ENCODE measurements around the gene ADO.
"Not testable (repeated sequence)": the region's sequence is repeated elsewhere in the genome, so short reads cannot be mapped to it uniquely, and the experiment has no call there.

Gene ADO

GRCh38 chr10:62772186-62772974, 32.1 kb upstream of the ADO start:
- no peak overlapping the region for H3K4me3 ChIP-seq (ENCODE audit: low read length)
- H3K4me2 ChIP-seq (ENCODE audit: low read length): no peak overlapping the region
- H3K27me3 ChIP-seq (ENCODE audit: low read depth, low read length): no peaks in the 10 kb centered on the region
- no peak overlapping the region for H3K27ac ChIP-seq (ENCODE audit: low read length)
- no peaks in the 10 kb centered on the region for H3K9me3 ChIP-seq (ENCODE audit: insufficient read depth, low read length)
- peaks cover 17% of the 10 kb centered on the region for H3K4me1 ChIP-seq (ENCODE audit: low read length)
- H3K9ac ChIP-seq (ENCODE audit: low read length): no peak overlapping the region
- no peaks in the 10 kb centered on the region for H3K79me2 ChIP-seq (ENCODE audit: low read length)
- no peaks in the 10 kb centered on the region for H4K20me1 ChIP-seq (ENCODE audit: insufficient read depth, low read length)
- no peaks in the 10 kb centered on the region for H3K36me3 ChIP-seq (replicated peaks; ENCODE audit: low read depth, low read length)
- TF ChIP-seq EZH2phosphoT487 (IDR thresholded peaks at IDR 0.05; ENCODE audit: low read depth): no peak
- no peak for TF ChIP-seq CTCF (IDR thresholded peaks at IDR 0.05; ENCODE audit: low read depth, low read length)
- no peak overlapping the region for H2AFZ ChIP-seq (ENCODE audit: low read depth, low read length)

- TF ChIP-seq EZH2phosphoT487 (IDR thresholded peaks at IDR 0.05; ENCODE audit: low read depth): no peak
- TF ChIP-seq CTCF (IDR thresholded peaks at IDR 0.05; ENCODE audit: low read depth, low read length): no peak
Observed at GRCh38 chr10:62778125-62778524, 26.4 kb upstream of the ADO start.

GRCh38 chr10:62779487-62780248, 24.9 kb upstream of the ADO start:
- Histone ChIP-seq H3K4me3 (ENCODE audit: low read length) (peak overlapping the region; percentile 12; the same call in 1 of the 2 replicates), H3K27ac (ENCODE audit: low read length) (no peak overlapping the region), H3K4me1 (ENCODE audit: low read length) (peaks cover 22% of the 10 kb centered on the region), H3K9me3 (ENCODE audit: insufficient read depth, low read length) (no peaks in the 10 kb centered on the region), H3K9ac (ENCODE audit: low read length) (no peak overlapping the region), H2AFZ (ENCODE audit: low read depth, low read length) (no peak overlapping the region), H3K4me2 (ENCODE audit: low read length) (peak overlapping the region; percentile 56), H3K36me3 (replicated peaks; ENCODE audit: low read depth, low read length) (no peaks in the 10 kb centered on the region), H3K79me2 (ENCODE audit: low read length) (no peaks in the 10 kb centered on the region), H4K20me1 (ENCODE audit: insufficient read depth, low read length) (no peaks in the 10 kb centered on the region), H3K27me3 (ENCODE audit: low read depth, low read length) (peaks cover 5% of the 10 kb centered on the region; the same call in 1 of the 2 replicates)
- TF ChIP-seq EZH2phosphoT487 (IDR thresholded peaks at IDR 0.05; ENCODE audit: low read depth) (no peak), CTCF (IDR thresholded peaks at IDR 0.05; ENCODE audit: low read depth, low read length) (no peak)

More at GRCh38 chr10:62778125-62778524, 26.4 kb upstream of the ADO start:
- Histone ChIP-seq H3K27ac (ENCODE audit: low read length) (no peak overlapping the region), H2AFZ (ENCODE audit: low read depth, low read length) (no peak overlapping the region), H3K27me3 (ENCODE audit: low read depth, low read length) (peaks cover 5% of the 10 kb centered on the region; the same call in 1 of the 2 replicates), H3K4me1 (ENCODE audit: low read length) (peaks cover 22% of the 10 kb centered on the region), H3K9me3 (ENCODE audit: insufficient read depth, low read length) (no peaks in the 10 kb centered on the region), H4K20me1 (ENCODE audit: insufficient read depth, low read length) (no peaks in the 10 kb centered on the region), H3K79me2 (ENCODE audit: low read length) (no peaks in the 10 kb centered on the region), H3K4me2 (ENCODE audit: low read length) (no peak overlapping the region), H3K36me3 (replicated peaks; ENCODE audit: low read depth, low read length) (no peaks in the 10 kb centered on the region), H3K4me3 (ENCODE audit: low read length) (no peak overlapping the region), H3K9ac (ENCODE audit: low read length) (no peak overlapping the region)

- H4K20me1 ChIP-seq (ENCODE audit: insufficient read depth, low read length); H3K4me1 ChIP-seq (ENCODE audit: low read length); H3K27ac ChIP-seq (ENCODE audit: low read length); H3K36me3 ChIP-seq (replicated peaks; ENCODE audit: low read depth, low read length); H3K4me2 ChIP-seq (ENCODE audit: low read length); H3K27me3 ChIP-seq (ENCODE audit: low read depth, low read length); H3K9ac ChIP-seq (ENCODE audit: low read length); H3K79me2 ChIP-seq (ENCODE audit: low read length); H3K4me3 ChIP-seq (ENCODE audit: low read length); H2AFZ ChIP-seq (ENCODE audit: low read depth, low read length); H3K9me3 ChIP-seq (ENCODE audit: insufficient read depth, low read length): not testable (repeated sequence)
Observed at GRCh38 chr10:62784537-62784936, 20.0 kb upstream of the ADO start.

DNA sequence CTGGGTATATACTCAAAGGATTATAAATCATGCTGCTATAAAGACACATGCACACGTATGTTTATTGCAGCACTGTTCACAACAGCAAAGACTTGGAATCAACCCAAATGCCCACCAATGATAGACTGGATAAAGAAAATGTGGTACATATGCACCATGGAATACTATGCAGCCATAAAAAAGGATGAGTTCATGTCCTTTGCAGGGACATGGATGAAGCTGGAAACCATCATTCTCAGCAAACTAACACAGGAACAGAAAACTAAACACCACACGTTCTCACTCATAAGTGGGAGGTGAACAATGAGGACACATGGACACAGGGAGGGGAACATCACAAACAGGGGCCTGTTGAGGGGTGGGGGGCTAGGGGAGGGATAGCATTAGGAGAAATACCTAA, 16.2 kb upstream of the ADO start:
- not testable (repeated sequence) for H3K9me3 ChIP-seq (ENCODE audit: insufficient read depth, low read length); H3K27me3 ChIP-seq (ENCODE audit: low read depth, low read length); H2AFZ ChIP-seq (ENCODE audit: low read depth, low read length); H3K4me2 ChIP-seq (ENCODE audit: low read length); H3K79me2 ChIP-seq (ENCODE audit: low read length); H3K27ac ChIP-seq (ENCODE audit: low read length); H3K4me1 ChIP-seq (ENCODE audit: low read length); H4K20me1 ChIP-seq (ENCODE audit: insufficient read depth, low read length); H3K36me3 ChIP-seq (replicated peaks; ENCODE audit: low read depth, low read length); H3K9ac ChIP-seq (ENCODE audit: low read length); H3K4me3 ChIP-seq (ENCODE audit: low read length)

Measured in OCI-LY3 (cell line).